GM13977 (cell line): ENCODE data around the gene GRIK5.
"Not testable (repeated sequence)": the region's sequence is repeated elsewhere in the genome, so short reads cannot be mapped to it uniquely, and the experiment has no call there.

ENCODE experiments used
- DNase-seq: peaks from one replicate; pipeline ENCODE4 v3.0.0; 2012; ENCODE audit warnings: low spot score
- CTCF ChIP-seq: IDR thresholded peaks from 2 replicates; pipeline ENCODE4 v1.5.1; 2012; ENCODE audit warnings: mild to moderate bottlenecking, control low read depth; ENCODE audit not compliant: insufficient read depth; ENCODE audit errors: extremely low read depth, missing control alignments
- in situ Hi-C: fragments of 300-500 bp; cut with MboI; formaldehyde crosslinking; loops from one replicate; pipeline ENCODE4 v1.12.0; 2022; ENCODE audit warnings: low sequenced_read_pairs, low pct_unique_long_range_greater_than_20kb, mixed read lengths, inconsistent platforms; ENCODE audit not compliant: unreplicated experiment

GRIK5 gene

GRCh38 chr19:42018503-42019193 is 51.4 kb downstream of the GRIK5 start:
- TF ChIP-seq CTCF = no peak
- in situ Hi-C loops = no loop called here

GRCh38 chr19:42017040-42017439 is 53.0 kb downstream of the GRIK5 start:
- TF ChIP-seq CTCF = no peak
- DNase-seq = no peak
- in situ Hi-C loops = no loop called here

More at GRCh38 chr19:42018503-42019193, 51.4 kb downstream of the GRIK5 start:
- no peak for DNase-seq

GRCh38 chr19:42012747-42013146 is 57.3 kb downstream of the GRIK5 start:
- DNase-seq, in situ Hi-C loops: not testable (repeated sequence)

DNA sequence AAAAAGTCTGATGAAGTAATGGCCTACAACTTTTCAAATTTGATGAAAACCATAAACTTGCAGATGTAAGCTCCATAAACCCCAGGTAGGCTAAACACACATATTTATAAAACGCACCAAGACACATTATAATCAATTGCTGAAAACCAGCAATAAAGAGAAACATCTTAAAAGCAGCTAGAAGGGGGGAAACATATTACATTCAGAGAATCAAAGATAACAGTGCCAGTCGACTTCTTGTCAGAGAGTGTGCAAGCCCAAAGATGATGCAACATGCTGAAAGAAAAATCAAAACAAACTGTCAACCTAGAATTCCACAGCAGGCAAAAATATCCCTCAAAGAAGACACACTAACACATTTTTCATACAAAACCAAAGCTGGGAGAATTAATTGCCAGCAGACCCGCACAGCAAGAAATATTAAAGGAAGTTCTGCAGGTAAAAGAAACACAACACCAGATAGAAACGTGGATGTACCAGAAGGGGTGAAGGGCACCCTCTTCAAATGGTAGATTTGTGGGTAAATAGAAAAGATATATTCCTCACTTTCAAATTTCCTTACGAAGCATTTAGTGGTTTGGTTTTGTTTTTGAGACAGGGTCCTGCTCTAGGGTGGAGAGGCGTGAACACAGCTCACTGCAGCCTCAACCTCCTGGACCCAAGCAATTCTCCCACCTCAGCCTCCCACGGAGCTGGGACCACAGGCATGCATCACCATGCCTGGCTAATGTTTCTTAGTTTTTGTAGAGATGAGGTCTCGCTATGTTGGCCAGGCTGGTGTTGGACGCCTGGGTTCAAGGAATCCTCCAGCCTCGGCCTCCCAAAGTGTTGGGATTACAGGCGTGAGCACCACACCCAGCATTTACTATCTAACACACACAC is 59.5 kb downstream of the GRIK5 start:
- in situ Hi-C loops = no loop called here
- DNase-seq = no peak
- no peak for TF ChIP-seq CTCF

- DNase-seq = no peak
- in situ Hi-C loops = no loop called here
- TF ChIP-seq CTCF = no peak
Observed at GRCh38 chr19:42006569-42006968, 63.4 kb downstream of the GRIK5 start.

- no peak for DNase-seq
- in situ Hi-C loops = no loop called here
- no peak for TF ChIP-seq CTCF
Observed at GRCh38 chr19:42005504-42005903, 64.5 kb downstream of the GRIK5 start.
